Ovary (tissue), 9 donors: Measurements from ENCODE around the gene COPRS. TPM values are rescaled to one million over a fixed set of nuclear protein-coding genes. Genes with fewer than 3 reads are reported as not detected.
"Not testable (repeated sequence)": the region's sequence is repeated elsewhere in the genome, so short reads cannot be mapped to it uniquely, and the experiment has no call there.

Experiments
- DNase-seq, 5 donors: peaks; one replicate each; pipeline ENCODE4 v3.0.0-alpha.2; 2019 to 2020
- H3K27ac ChIP-seq, 2 donors: fragments of 200-600 bp; one replicate each; pipeline versions ENCODE4 v1.5.1 to v1.8.0; 2019 to 2022
- H3K27me3 ChIP-seq: fragments of 200-600 bp; one replicate; pipeline ENCODE4 v1.8.0; 2022
- H3K36me3 ChIP-seq: fragments of 200-600 bp; sonication (generic); one replicate; pipeline ENCODE4 v1.5.1; 2019
- H3K4me1 ChIP-seq: one replicate; pipeline ENCODE4 v1.8.1; 2013; ENCODE audit warnings: mild to moderate bottlenecking, moderate library complexity; ENCODE audit not compliant: insufficient read depth
- H3K4me3 ChIP-seq: fragments of 200-600 bp; sonication (generic); one replicate; pipeline ENCODE4 v1.5.1; 2017
- H3K9me3 ChIP-seq, 2 donors: fragments of 200-600 bp in 1 of 2; sonication (generic) in 1 of 2; one replicate each; pipeline versions ENCODE4 v1.5.1 to v1.8.1; 2013 to 2019; ENCODE audit warnings: mild to moderate bottlenecking in 1 of 2, moderate library complexity in 1 of 2
- CTCF ChIP-seq, 3 donors: fragments of 450-650 bp in 2 of 3; fragments of 200-600 bp in 1 of 3; IDR thresholded peaks; one replicate each; pipeline versions ENCODE4 v1.5.1 to v1.8.0; 2016 to 2022; ENCODE audit warnings: antibody characterized with exemption in 3 of 3, mild to moderate bottlenecking in 1 of 3
- EP300 ChIP-seq: sonication (generic); formaldehyde crosslinking; IDR thresholded peaks from one replicate; pipeline ENCODE4 v1.6.1; 2017; ENCODE audit warnings: antibody characterized with exemption
- POLR2A ChIP-seq: fragments of 450-650 bp; IDR thresholded peaks from one replicate; pipeline ENCODE4 v1.6.1; 2017; ENCODE audit warnings: antibody characterized with exemption, mild to moderate bottlenecking, moderate library complexity
- WGBS, 3 donors: extraction: QIAGEN DNeasy Blood & Tissue Kit in 1 of 3; methylation state at CpG; one replicate each; pipeline versions ENCODE4 v1.1.5 to v1.1.7; 2013 to 2017; 5-methylcytosine and 5-hydroxymethylcytosine counted together
- intact Hi-C, 4 donors: fragments of 100-400 bp; cut with DNase I; formaldehyde crosslinking; loops; one replicate each; pipeline versions ENCODE4 v1.11.0 to v1.15.1; 2022 to 2023
- polyA plus RNA-seq, 2 donors: library from polyadenylated mRNA; stranded (reverse); fragments of 200-250 nt in 1 of 2; fragments of 350-450 nt in 1 of 2; fragmentation: Illumina TruSeq in 1 of 2; extraction: RNeasy Lipid Tissue Mini Kit (QIAGEN cat#74804) in 1 of 2; gene quantifications; one replicate each; pipeline ENCODE4 v1.2.3, GENCODE V29; 2013 to 2014
- total RNA-seq, 7 donors: library from RNA; depleted of rRNA in 2 of 7; stranded (reverse); fragments of >200 nt in 2 of 7; fragmentation: NEBNext Ultra II Directional in 3 of 7; extraction: Animal tissue kit (Norgen Biotek cat#: 25700) in 3 of 7; gene quantifications; one replicate each; pipeline versions ENCODE4 v1.1.0 to v1.2.4, GENCODE V29; 2016 to 2023
- donor health status: DM: no; HTN: no; CAD: no; lungs with moderate emphysema.
- donor health status: DM: no; HTN: no; CAD: no.
- donor health status: Bipolar disorder and iron deficiency.
- donor health status: DM: yes; HTN: yes; CAD: no.
- donor health status: DM: no; HTN: no; CAD: no.
- donor health status: DM: yes; HTN: yes; CAD: no.

COPRS gene
- total and polyA plus RNA-seq, 9 donors = 43.7 to 116 (median 53.9) TPM

- no peaks in the 10 kb centered on the region for H3K27me3 ChIP-seq
- TF ChIP-seq EP300 (no peak), POLR2A (no peak), CTCF (IDR thresholded peaks at IDR 0.05) (no peak)
- intact Hi-C loops = no loop called here
- no peak for DNase-seq
- no peaks in the 10 kb centered on the region for H3K4me1 ChIP-seq
- H3K36me3 ChIP-seq = no peaks in the 10 kb centered on the region
- no peaks in the 10 kb centered on the region for H3K9me3 ChIP-seq
- H3K27ac ChIP-seq = no peak overlapping the region
- no peak overlapping the region for H3K4me3 ChIP-seq
- 85 to 91% (median 86%) methylated on average over 5 of the region's 5 CpGs for WGBS, 3 donors
Observed at GRCh38 chr17:31820691-31821435, 38.2 kb downstream of the COPRS start.

- Histone ChIP-seq H3K4me3 (no peak overlapping the region), H3K27me3 (no peaks in the 10 kb centered on the region), H3K9me3 (no peaks in the 10 kb centered on the region), H3K27ac (no peak overlapping the region), H3K4me1 (no peaks in the 10 kb centered on the region), H3K36me3 (no peaks in the 10 kb centered on the region)
- TF ChIP-seq CTCF (IDR thresholded peaks at IDR 0.05) = no peak
- no peak for TF ChIP-seq POLR2A
- no peak for TF ChIP-seq EP300
- WGBS, 3 donors = 91 to 94% (median 93%) methylated on average over 5 of the region's 5 CpGs
- intact Hi-C loops = no loop called here
- DNase-seq = no peak
Observed at GRCh38 chr17:31819578-31819977, 39.5 kb downstream of the COPRS start.

GRCh38 chr17:31818863-31819262 lies 40.2 kb downstream of the COPRS start:
- WGBS, 3 donors = 88 to 95% (median 92%) methylated on average over 7 of the region's 7 CpGs
- H3K36me3 ChIP-seq, H3K27ac ChIP-seq, H3K4me3 ChIP-seq, H3K27me3 ChIP-seq, DNase-seq, H3K9me3 ChIP-seq, intact Hi-C loops, H3K4me1 ChIP-seq: not testable (repeated sequence)

GRCh38 chr17:31815212-31815730 lies 43.8 kb downstream of the COPRS start:
- Histone ChIP-seq H3K9me3 (no peaks in the 10 kb centered on the region), H3K27ac (no peak overlapping the region), H3K27me3 (no peaks in the 10 kb centered on the region), H3K36me3 (no peaks in the 10 kb centered on the region), H3K4me3 (no peak overlapping the region), H3K4me1 (no peaks in the 10 kb centered on the region)
- WGBS, 3 donors = 59 to 62% (median 60%) methylated on average over 5 of the region's 5 CpGs
- DNase-seq = no peak
- intact Hi-C loops = no loop called here
- no peak for TF ChIP-seq POLR2A
- TF ChIP-seq EP300 = no peak
- TF ChIP-seq CTCF (IDR thresholded peaks at IDR 0.05) = no peak

GRCh38 chr17:31811101-31811500 lies 47.9 kb downstream of the COPRS start:
- intact Hi-C loops = no loop called here
- no peaks in the 10 kb centered on the region for H3K9me3 ChIP-seq
- H3K4me3 ChIP-seq = no peak overlapping the region
- no peaks in the 10 kb centered on the region for H3K4me1 ChIP-seq
- WGBS, 3 donors = 49 to 62% (median 54%) methylated on average over 4 of the region's 4 CpGs
- no peak overlapping the region for H3K27ac ChIP-seq
- DNase-seq = no peak
- TF ChIP-seq CTCF (IDR thresholded peaks at IDR 0.05) (no peak), POLR2A (no peak), EP300 (no peak)
- H3K27me3 ChIP-seq = no peaks in the 10 kb centered on the region
- H3K36me3 ChIP-seq = no peaks in the 10 kb centered on the region

- WGBS, 3 donors = 86 to 88% (median 87%) methylated on average over 7 of the region's 7 CpGs
Observed at GRCh38 chr17:31809876-31810275, 49.2 kb downstream of the COPRS start.

More at GRCh38 chr17:31809876-31810275, 49.2 kb downstream of the COPRS start:
- H3K9me3 ChIP-seq, H3K27me3 ChIP-seq, H3K4me3 ChIP-seq, H3K4me1 ChIP-seq, DNase-seq, intact Hi-C loops, H3K27ac ChIP-seq, H3K36me3 ChIP-seq: not testable (repeated sequence)
